ENCODE data around the gene CXCL3. TPM values are rescaled to one million over a fixed set of nuclear protein-coding genes. Genes with fewer than 3 reads are reported as not detected.

CXCL3 gene
- total and polyA plus RNA-seq, 10 of the 15 experiments (the other 5 are each of a cell fraction or from before 2014, with no cell fraction given): not detected

- intact Hi-C loops (cut with micrococcal nuclease; ENCODE audit: unreplicated experiment) (no loop called here), in situ Hi-C loops (cut with MboI) (no loop called here)
- Histone ChIP-seq H3K79me2 (ENCODE audit: control insufficient read depth, insufficient read depth, low read length) (no peaks in the 10 kb centered on the region), H3K9ac (ENCODE audit: control insufficient read depth, insufficient read depth, low read length) (no peak overlapping the region), H3K4me2 (ENCODE audit: control insufficient read depth, insufficient read depth) (no peak overlapping the region), H3K27ac (ENCODE audit: control insufficient read depth, insufficient read depth) (no peak overlapping the region), H3K4me1 (ENCODE audit: control insufficient read depth, insufficient read depth, low read length) (no peaks in the 10 kb centered on the region), H4K20me1 (ENCODE audit: control insufficient read depth, insufficient read depth) (no peaks in the 10 kb centered on the region), H3K27me3 (replicated peaks in 1 of 2; ENCODE audit: control insufficient read depth in 2 of 2, insufficient read depth in 2 of 2, low read length in 1 of 2) (no peaks in the 10 kb centered on the region; a peak in 1 of 4 replicates), H2AFZ (ENCODE audit: control insufficient read depth, low read depth, low read length) (no peak overlapping the region), H3K9me3 (replicated peaks; ENCODE audit: control insufficient read depth, insufficient read depth, low read length) (no peaks in the 10 kb centered on the region), H3K4me3 (no peak overlapping the region), H3K36me3 (ENCODE audit: control insufficient read depth in 2 of 2, insufficient read depth in 2 of 2, low read length in 1 of 2) (no peaks in the 10 kb centered on the region)
- no peak for TF ChIP-seq SMAD1 (IDR thresholded peaks at IDR 0.05; ENCODE audit: low read depth, partially characterized antibody)
- TF ChIP-seq HSF1 (IDR thresholded peaks at IDR 0.05; ENCODE audit: low read depth, low read length): no peak
- TF ChIP-seq POLR2AphosphoS2 (IDR thresholded peaks at IDR 0.05; ENCODE audit: low read depth, low read length): no peak
- TF ChIP-seq, protein P1, sequence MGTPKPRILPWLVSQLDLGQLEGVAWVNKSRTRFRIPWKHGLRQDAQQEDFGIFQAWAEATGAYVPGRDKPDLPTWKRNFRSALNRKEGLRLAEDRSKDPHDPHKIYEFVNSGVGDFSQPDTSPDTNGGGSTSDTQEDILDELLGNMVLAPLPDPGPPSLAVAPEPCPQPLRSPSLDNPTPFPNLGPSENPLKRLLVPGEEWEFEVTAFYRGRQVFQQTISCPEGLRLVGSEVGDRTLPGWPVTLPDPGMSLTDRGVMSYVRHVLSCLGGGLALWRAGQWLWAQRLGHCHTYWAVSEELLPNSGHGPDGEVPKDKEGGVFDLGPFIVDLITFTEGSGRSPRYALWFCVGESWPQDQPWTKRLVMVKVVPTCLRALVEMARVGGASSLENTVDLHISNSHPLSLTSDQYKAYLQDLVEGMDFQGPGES (IDR thresholded peaks at IDR 0.05): no peak
- no peak for TF ChIP-seq SP1 (IDR thresholded peaks at IDR 0.05; ENCODE audit: low read depth, low read length)
- no peak for TF ChIP-seq BRCA1 (IDR thresholded peaks at IDR 0.05; ENCODE audit: low read depth, low read length)
- no peak for TF ChIP-seq ZNF24 (IDR thresholded peaks at IDR 0.05)
- TF ChIP-seq SPI1 (IDR thresholded peaks at IDR 0.05; ENCODE audit: borderline replicate concordance, insufficient read depth, low read depth, low read length): no peak
- no peak for TF ChIP-seq RBBP5 (conservative IDR thresholded peaks at IDR 0.05)
- no peak for TF ChIP-seq SRF (IDR thresholded peaks at IDR 0.05; ENCODE audit: low read depth in 2 of 2, low read length in 2 of 2)
- TF ChIP-seq, protein P2, sequence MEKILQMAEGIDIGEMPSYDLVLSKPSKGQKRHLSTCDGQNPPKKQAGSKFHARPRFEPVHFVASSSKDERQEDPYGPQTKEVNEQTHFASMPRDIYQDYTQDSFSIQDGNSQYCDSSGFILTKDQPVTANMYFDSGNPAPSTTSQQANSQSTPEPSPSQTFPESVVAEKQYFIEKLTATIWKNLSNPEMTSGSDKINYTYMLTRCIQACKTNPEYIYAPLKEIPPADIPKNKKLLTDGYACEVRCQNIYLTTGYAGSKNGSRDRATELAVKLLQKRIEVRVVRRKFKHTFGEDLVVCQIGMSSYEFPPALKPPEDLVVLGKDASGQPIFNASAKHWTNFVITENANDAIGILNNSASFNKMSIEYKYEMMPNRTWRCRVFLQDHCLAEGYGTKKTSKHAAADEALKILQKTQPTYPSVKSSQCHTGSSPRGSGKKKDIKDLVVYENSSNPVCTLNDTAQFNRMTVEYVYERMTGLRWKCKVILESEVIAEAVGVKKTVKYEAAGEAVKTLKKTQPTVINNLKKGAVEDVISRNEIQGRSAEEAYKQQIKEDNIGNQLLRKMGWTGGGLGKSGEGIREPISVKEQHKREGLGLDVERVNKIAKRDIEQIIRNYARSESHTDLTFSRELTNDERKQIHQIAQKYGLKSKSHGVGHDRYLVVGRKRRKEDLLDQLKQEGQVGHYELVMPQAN (conservative IDR thresholded peaks at IDR 0.05): no peak
- TF ChIP-seq, protein P3, sequence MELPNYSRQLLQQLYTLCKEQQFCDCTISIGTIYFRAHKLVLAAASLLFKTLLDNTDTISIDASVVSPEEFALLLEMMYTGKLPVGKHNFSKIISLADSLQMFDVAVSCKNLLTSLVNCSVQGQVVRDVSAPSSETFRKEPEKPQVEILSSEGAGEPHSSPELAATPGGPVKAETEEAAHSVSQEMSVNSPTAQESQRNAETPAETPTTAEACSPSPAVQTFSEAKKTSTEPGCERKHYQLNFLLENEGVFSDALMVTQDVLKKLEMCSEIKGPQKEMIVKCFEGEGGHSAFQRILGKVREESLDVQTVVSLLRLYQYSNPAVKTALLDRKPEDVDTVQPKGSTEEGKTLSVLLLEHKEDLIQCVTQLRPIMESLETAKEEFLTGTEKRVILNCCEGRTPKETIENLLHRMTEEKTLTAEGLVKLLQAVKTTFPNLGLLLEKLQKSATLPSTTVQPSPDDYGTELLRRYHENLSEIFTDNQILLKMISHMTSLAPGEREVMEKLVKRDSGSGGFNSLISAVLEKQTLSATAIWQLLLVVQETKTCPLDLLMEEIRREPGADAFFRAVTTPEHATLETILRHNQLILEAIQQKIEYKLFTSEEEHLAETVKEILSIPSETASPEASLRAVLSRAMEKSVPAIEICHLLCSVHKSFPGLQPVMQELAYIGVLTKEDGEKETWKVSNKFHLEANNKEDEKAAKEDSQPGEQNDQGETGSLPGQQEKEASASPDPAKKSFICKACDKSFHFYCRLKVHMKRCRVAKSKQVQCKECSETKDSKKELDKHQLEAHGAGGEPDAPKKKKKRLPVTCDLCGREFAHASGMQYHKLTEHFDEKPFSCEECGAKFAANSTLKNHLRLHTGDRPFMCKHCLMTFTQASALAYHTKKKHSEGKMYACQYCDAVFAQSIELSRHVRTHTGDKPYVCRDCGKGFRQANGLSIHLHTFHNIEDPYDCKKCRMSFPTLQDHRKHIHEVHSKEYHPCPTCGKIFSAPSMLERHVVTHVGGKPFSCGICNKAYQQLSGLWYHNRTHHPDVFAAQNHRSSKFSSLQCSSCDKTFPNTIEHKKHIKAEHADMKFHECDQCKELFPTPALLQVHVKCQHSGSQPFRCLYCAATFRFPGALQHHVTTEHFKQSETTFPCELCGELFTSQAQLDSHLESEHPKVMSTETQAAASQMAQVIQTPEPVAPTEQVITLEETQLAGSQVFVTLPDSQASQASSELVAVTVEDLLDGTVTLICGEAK (IDR thresholded peaks at IDR 0.05; ENCODE audit: borderline replicate concordance): no peak
- TF ChIP-seq USF2 (IDR thresholded peaks at IDR 0.05; ENCODE audit: borderline replicate concordance, low read depth, low read length): no peak
- TF ChIP-seq SMC3 (IDR thresholded peaks at IDR 0.05; ENCODE audit: borderline replicate concordance, low read length): no peak
- SMC1A ChIA-PET (ENCODE audit: uncharacterized antibody, unreplicated experiment): interaction anchor here (0.7 kb wide), 1 partner anchor 657 kb away, joined by 5 read pairs; no protein-coding TSS in a partner anchor
- WGBS (ENCODE audit: insufficient coverage, insufficient replicate concordance, low lambda C conversion rate, missing lambda C conversion rate): 5% methylated on average over 1 of the region's 1 CpG
- POLR2A ChIA-PET: no interaction called here
- no TSS peak for BruUV-seq (replicated peaks)
- ATAC-seq: no peak
- RAD21 ChIA-PET (ENCODE audit: unreplicated experiment): no interaction called here
- DNase-seq (ENCODE audit: low read depth, low spot score): no peak
- CTCF ChIA-PET: no interaction called here
- no peak for FAIRE-seq
These were observed 16.1 kb upstream of the CXCL3 start for GRCh38 chr4:74054483-74055047.
